Endothelial cell of umbilical vein (primary cell): ENCODE data around the gene ACBD3.

Experiments used
- EZH2 ChIP-seq: IDR thresholded peaks from 2 replicates; pipeline ENCODE4 v1.6.1; 2012; ENCODE audit warnings: borderline replicate concordance, low read depth, mild to moderate bottlenecking, moderate library complexity, low read length, inconsistent platforms; ENCODE audit not compliant: severe bottlenecking
- FOS ChIP-seq: IDR thresholded peaks from 2 replicates; pipeline ENCODE4 v1.6.1; 2011; ENCODE audit warnings: mild to moderate bottlenecking, low read length, moderate library complexity, borderline replicate concordance; ENCODE audit not compliant: insufficient read depth
- JUN ChIP-seq: IDR thresholded peaks from 2 replicates; pipeline ENCODE4 v1.6.1; 2011; ENCODE audit warnings: borderline replicate concordance, low read depth; ENCODE audit not compliant: insufficient read length, insufficient read depth
- MYC ChIP-seq: IDR thresholded peaks from one replicate; pipeline ENCODE4 v1.6.1; 2011; ENCODE audit warnings: mild to moderate bottlenecking, low read depth, low read length
- POLR2A ChIP-seq: IDR thresholded peaks from 2 replicates; pipeline ENCODE4 v1.6.1; 2012; ENCODE audit warnings: low read depth, mild to moderate bottlenecking, control low read depth, low read length
- POLR2AphosphoS5 ChIP-seq: IDR thresholded peaks from 2 replicates; pipeline ENCODE4 v1.6.1; 2012; ENCODE audit warnings: low read depth, mild to moderate bottlenecking, control low read depth, low read length, moderate library complexity; ENCODE audit not compliant: insufficient read depth
- TF ChIP-seq, protein P1 (sequence below), 2 donors: IDR thresholded peaks; 1 replicate in 1 of 2; 2 replicates in 1 of 2; pipeline ENCODE4 v1.5.1; 2011; ENCODE audit warnings: low read length in 2 of 2, mild to moderate bottlenecking in 2 of 2, moderate library complexity in 2 of 2, control low read depth in 1 of 2, inconsistent platforms in 1 of 2, low read depth in 1 of 2; ENCODE audit not compliant: insufficient read depth in 1 of 2; ENCODE audit errors: extremely low read depth in 1 of 2
- TF ChIP-seq, protein P2 (sequence below): IDR thresholded peaks from 2 replicates; pipeline ENCODE4 v1.6.1; 2011; ENCODE audit not compliant: insufficient read depth, insufficient read length

- no peak for TF ChIP-seq POLR2AphosphoS5
- TF ChIP-seq, protein P1, sequence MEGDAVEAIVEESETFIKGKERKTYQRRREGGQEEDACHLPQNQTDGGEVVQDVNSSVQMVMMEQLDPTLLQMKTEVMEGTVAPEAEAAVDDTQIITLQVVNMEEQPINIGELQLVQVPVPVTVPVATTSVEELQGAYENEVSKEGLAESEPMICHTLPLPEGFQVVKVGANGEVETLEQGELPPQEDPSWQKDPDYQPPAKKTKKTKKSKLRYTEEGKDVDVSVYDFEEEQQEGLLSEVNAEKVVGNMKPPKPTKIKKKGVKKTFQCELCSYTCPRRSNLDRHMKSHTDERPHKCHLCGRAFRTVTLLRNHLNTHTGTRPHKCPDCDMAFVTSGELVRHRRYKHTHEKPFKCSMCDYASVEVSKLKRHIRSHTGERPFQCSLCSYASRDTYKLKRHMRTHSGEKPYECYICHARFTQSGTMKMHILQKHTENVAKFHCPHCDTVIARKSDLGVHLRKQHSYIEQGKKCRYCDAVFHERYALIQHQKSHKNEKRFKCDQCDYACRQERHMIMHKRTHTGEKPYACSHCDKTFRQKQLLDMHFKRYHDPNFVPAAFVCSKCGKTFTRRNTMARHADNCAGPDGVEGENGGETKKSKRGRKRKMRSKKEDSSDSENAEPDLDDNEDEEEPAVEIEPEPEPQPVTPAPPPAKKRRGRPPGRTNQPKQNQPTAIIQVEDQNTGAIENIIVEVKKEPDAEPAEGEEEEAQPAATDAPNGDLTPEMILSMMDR (IDR thresholded peaks at IDR 0.05; ENCODE audit: extremely low read depth in 1 of 2, insufficient read depth in 1 of 2, low read depth in 1 of 2, low read length in 2 of 2), result no peak
- no peak for TF ChIP-seq JUN
- TF ChIP-seq, protein P2, sequence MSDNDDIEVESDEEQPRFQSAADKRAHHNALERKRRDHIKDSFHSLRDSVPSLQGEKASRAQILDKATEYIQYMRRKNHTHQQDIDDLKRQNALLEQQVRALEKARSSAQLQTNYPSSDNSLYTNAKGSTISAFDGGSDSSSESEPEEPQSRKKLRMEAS, result no peak
- no peak for TF ChIP-seq EZH2
- no peak for TF ChIP-seq POLR2A
- no peak for TF ChIP-seq MYC
- no peak for TF ChIP-seq FOS
These were observed 68.2 kb downstream of the ACBD3 start for GRCh38 chr1:226118357-226118756.
